K562 (cell line): ENCODE measurements around the gene HDAC1. TPM values are rescaled to one million over a fixed set of nuclear protein-coding genes. Genes with fewer than 3 reads are reported as not detected.

Experiments
- ATF2 ChIP-seq: sonication (generic); formaldehyde crosslinking; IDR thresholded peaks from 2 replicates; pipeline ENCODE4 v1.8.1; 2022; ENCODE audit warnings: missing genetic modification reagents
- BRCA1 ChIP-seq, 2 experiments: fragments of 450-650 bp in 1 of 2; sonication (generic) in 1 of 2; formaldehyde crosslinking in 1 of 2; IDR thresholded peaks; 2 replicates each; pipeline versions ENCODE4 v1.5.0 to v1.6.1; 2017 to 2020; ENCODE audit warnings: mild to moderate bottlenecking in 1 of 2, missing genetic modification reagents in 1 of 2
- C11orf30 ChIP-seq: fragments of 450-650 bp; IDR thresholded peaks from 2 replicates; pipeline ENCODE4 v1.6.1; 2016; ENCODE audit warnings: low read depth, mild to moderate bottlenecking
- CHAMP1 ChIP-seq: fragments of 450-650 bp; IDR thresholded peaks from 2 replicates; pipeline ENCODE4 v1.6.1; 2016; ENCODE audit warnings: mild to moderate bottlenecking
- E2F8 ChIP-seq: fragments of 450-650 bp; IDR thresholded peaks from 2 replicates; pipeline ENCODE4 v1.7.1; 2018; ENCODE audit warnings: mild to moderate bottlenecking, low read depth; ENCODE audit not compliant: partially characterized antibody
- FOS ChIP-seq: IDR thresholded peaks from 3 replicates; pipeline ENCODE4 v1.6.1; 2011; ENCODE audit not compliant: insufficient read length; ENCODE audit errors: extremely low read depth
- FOXA1 ChIP-seq: fragments of 450-650 bp; IDR thresholded peaks from 2 replicates; pipeline ENCODE4 v1.6.1; 2016; ENCODE audit warnings: mild to moderate bottlenecking, borderline replicate concordance
- GTF2B ChIP-seq: IDR thresholded peaks from 2 replicates; pipeline ENCODE4 v1.6.1; 2011; ENCODE audit not compliant: insufficient read length; ENCODE audit errors: extremely low read depth
- LCOR ChIP-seq: sonication (generic); formaldehyde crosslinking; IDR thresholded peaks from 2 replicates; pipeline ENCODE4 v1.8.0; 2022; ENCODE audit warnings: mild to moderate bottlenecking, missing genetic modification reagents
- MTA1 ChIP-seq: fragments of 450-650 bp; IDR thresholded peaks from 2 replicates; pipeline ENCODE4 v1.6.1; 2017; ENCODE audit warnings: borderline replicate concordance
- MXI1 ChIP-seq: IDR thresholded peaks from 2 replicates; pipeline ENCODE4 v1.6.1; 2011; ENCODE audit warnings: low read depth, mild to moderate bottlenecking, improper control_type of control experiment, low read length
- OTX1 ChIP-seq: fragments of 450-650 bp; formaldehyde crosslinking; IDR thresholded peaks from 2 replicates; pipeline ENCODE4 v1.4.0; 2022; ENCODE audit warnings: mild to moderate bottlenecking
- RB1 ChIP-seq: fragments of 450-650 bp; IDR thresholded peaks from 2 replicates; pipeline ENCODE4 v1.6.1; 2017; ENCODE audit warnings: low read depth, mild to moderate bottlenecking
- SIN3A ChIP-seq, 2 experiments: fragments of 150-350 bp in 1 of 2; IDR thresholded peaks; 2 replicates each; pipeline ENCODE4 v1.6.1; 2011 to 2016; ENCODE audit warnings: borderline replicate concordance in 2 of 2, low read depth in 2 of 2, low read length in 2 of 2, mild to moderate bottlenecking in 2 of 2, moderate library complexity in 2 of 2; ENCODE audit not compliant: control insufficient read depth in 1 of 2
- SIRT6 ChIP-seq: IDR thresholded peaks from one replicate; pipeline ENCODE4 v1.6.1; 2012; ENCODE audit warnings: low read depth, mild to moderate bottlenecking, control low read depth, inconsistent platforms, low read length, moderate library complexity
- SMARCA4 ChIP-seq: fragments of 450-650 bp; IDR thresholded peaks from 2 replicates; pipeline ENCODE4 v1.6.1; 2016
- ZNF133 ChIP-seq: fragments of 250-450 bp; sonication (Bioruptor Pico); IDR thresholded peaks from 2 replicates; pipeline ENCODE4 v1.4.0; 2020; ENCODE audit warnings: mild to moderate bottlenecking
- ZNF217 ChIP-seq: sonication (generic); formaldehyde crosslinking; IDR thresholded peaks from 2 replicates; pipeline ENCODE4 v1.8.0; 2022; ENCODE audit warnings: mild to moderate bottlenecking, missing genetic modification reagents
- ZNF224 ChIP-seq: sonication (generic); formaldehyde crosslinking; IDR thresholded peaks from 2 replicates; pipeline ENCODE4 v1.8.0; 2022; ENCODE audit warnings: mild to moderate bottlenecking, missing genetic modification reagents
- ZNF589 ChIP-seq: fragments of 200-800 bp; sonication (Bioruptor generic); IDR thresholded peaks from 2 replicates; pipeline ENCODE4 v1.6.1; 2016; ENCODE audit warnings: low read depth, missing genetic modification characterization, missing compliant biosample characterization
- ZNF644 ChIP-seq: fragments of 200-800 bp; sonication (Bioruptor generic); IDR thresholded peaks from 2 replicates; pipeline ENCODE4 v1.6.1; 2016; ENCODE audit warnings: low read depth, missing genetic modification characterization, missing compliant biosample characterization
- ZNF830 ChIP-seq: fragments of 250-450 bp; sonication (Bioruptor Pico); IDR thresholded peaks from 2 replicates; pipeline ENCODE4 v1.5.0; 2021; ENCODE audit warnings: mild to moderate bottlenecking
- polyA plus RNA-seq, 8 experiments: library from polyadenylated mRNA; depleted of rRNA in 4 of 8; stranded (reverse) in 5 of 8; unstranded in 3 of 8; fragments of >200 nt; fragmentation: Nextera tagmentation in 2 of 8; fragmentation: Illumina TruSeq in 1 of 8; extraction: Ambion mirVana in 2 of 8; extraction: Trizol in 1 of 8; gene quantifications; 2 replicates each; pipeline versions ENCODE4 v1.2.1 to v1.2.3, GENCODE V29; 2011 to 2014; ENCODE audit warnings: inconsistent platforms in 1 of 8, missing spikeins in 1 of 8
- total RNA-seq, 7 experiments: library from RNA; depleted of rRNA in 6 of 7; stranded (reverse); fragments of >200 nt in 6 of 7; fragmentation: Illumina TruSeq in 2 of 7; extraction: Trizol in 2 of 7; gene quantifications; 2 replicates each; pipeline versions ENCODE4 v1.2.1 to v1.2.3, GENCODE V29; 2011 to 2021; ENCODE audit warnings: low replicate concordance in 1 of 7

Gene HDAC1
- total and polyA plus RNA-seq, 9 of the 15 experiments (the other 6 are each of a cell fraction or from before 2014, with no cell fraction given), result 169 to 384 (median 193) TPM

- no peak for TF ChIP-seq E2F8
- no peak for TF ChIP-seq SIRT6
- no peak for TF ChIP-seq ZNF830
- TF ChIP-seq LCOR (CRISPR knock-in tag), result no peak
- TF ChIP-seq ZNF217, result no peak
- TF ChIP-seq C11orf30, result no peak
- no peak for TF ChIP-seq ATF2 (CRISPR knock-in tag)
- no peak for TF ChIP-seq SIN3A (IDR thresholded peaks at IDR 0.05; ENCODE audit: borderline replicate concordance in 2 of 2, control insufficient read depth in 1 of 2, low read depth in 2 of 2, low read length in 2 of 2)
- TF ChIP-seq ZNF589 (CRISPR knock-in tag), result no peak
- TF ChIP-seq GTF2B, result no peak
- no peak for TF ChIP-seq FOXA1
- TF ChIP-seq RB1, result no peak
- no peak for TF ChIP-seq ZNF224 (CRISPR knock-in tag)
- no peak for TF ChIP-seq CHAMP1
- TF ChIP-seq SMARCA4, result peak; percentile 40; the same call in 1 of the 2 replicates
- no peak for TF ChIP-seq ZNF133 (CRISPR knock-in tag)
- peak; percentile 26; the same call in 1 of the 2 replicates for TF ChIP-seq MTA1
- no peak for TF ChIP-seq BRCA1 (IDR thresholded peaks at IDR 0.05)
- TF ChIP-seq BRCA1 (CRISPR knock-in tag; IDR thresholded peaks at IDR 0.05), result no peak
- no peak for TF ChIP-seq ZNF644 (tag)
- TF ChIP-seq FOS, result no peak
- TF ChIP-seq OTX1 (CRISPR knock-in tag), result peak; percentile 58; the same call in 1 of the 2 replicates
- no peak for TF ChIP-seq MXI1
Measured at GRCh38 chr1:32272557-32273390, 19.1 kb upstream of the HDAC1 start (continued).
